ENCODE measurements around the gene SCN8A.

The SCN8A gene

DNA sequence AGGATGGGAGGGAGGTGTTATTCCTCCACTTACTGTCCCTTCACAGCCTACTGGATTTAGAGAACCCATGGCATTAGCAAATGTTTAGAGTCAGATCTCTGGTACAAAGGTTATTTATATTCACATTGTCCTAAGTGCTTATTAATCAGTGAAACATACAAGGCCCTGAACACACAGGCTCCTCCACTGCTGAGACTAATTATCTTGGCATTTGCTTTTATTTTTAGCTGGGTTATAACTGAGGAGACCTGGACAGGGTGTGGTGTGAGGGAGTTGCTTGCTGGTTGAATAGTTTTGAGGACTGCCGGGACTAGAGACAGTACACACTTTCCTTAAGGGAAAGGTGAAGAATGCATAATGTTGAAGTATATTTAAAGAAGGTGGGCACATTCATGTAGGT is 180.0 kb downstream of the SCN8A start:
- Histone ChIP-seq H3K9me2 (replicated peaks; ENCODE audit: insufficient read depth, low read length) (no peaks in the 10 kb centered on the region), H3K4me1 (ENCODE audit: low read length) (no peaks in the 10 kb centered on the region), H3K4me2 (ENCODE audit: low read depth, low read length) (no peak overlapping the region), H4K20me1 (ENCODE audit: insufficient read depth, low read length) (no peaks in the 10 kb centered on the region), H3K9me3 (replicated peaks; ENCODE audit: insufficient read depth, low read length) (no peaks in the 10 kb centered on the region), H3F3A (ENCODE audit: insufficient read depth, low read length) (no peaks in the 10 kb centered on the region), H3K79me2 (ENCODE audit: low read length) (no peaks in the 10 kb centered on the region), H3K4me3 (ENCODE audit: low read length) (no peak overlapping the region), H2AFZ (ENCODE audit: low read length) (no peak overlapping the region), H3K36me3 (replicated peaks; ENCODE audit: insufficient read depth, low read length) (no peaks in the 10 kb centered on the region), H3K27me3 (replicated peaks; ENCODE audit: insufficient read depth, low read length) (no peaks in the 10 kb centered on the region), H3K27ac (ENCODE audit: low read length) (no peak overlapping the region), H3K9ac (ENCODE audit: low read length) (no peak overlapping the region)
- DNase-seq, result no peak
- TF ChIP-seq EZH2 (optimal IDR thresholded peaks at IDR 0.05; ENCODE audit: low read depth, low read length), result no peak
- TF ChIP-seq EZH2phosphoT487 (IDR thresholded peaks at IDR 0.05; ENCODE audit: low read length), result no peak
- TF ChIP-seq, protein P1, sequence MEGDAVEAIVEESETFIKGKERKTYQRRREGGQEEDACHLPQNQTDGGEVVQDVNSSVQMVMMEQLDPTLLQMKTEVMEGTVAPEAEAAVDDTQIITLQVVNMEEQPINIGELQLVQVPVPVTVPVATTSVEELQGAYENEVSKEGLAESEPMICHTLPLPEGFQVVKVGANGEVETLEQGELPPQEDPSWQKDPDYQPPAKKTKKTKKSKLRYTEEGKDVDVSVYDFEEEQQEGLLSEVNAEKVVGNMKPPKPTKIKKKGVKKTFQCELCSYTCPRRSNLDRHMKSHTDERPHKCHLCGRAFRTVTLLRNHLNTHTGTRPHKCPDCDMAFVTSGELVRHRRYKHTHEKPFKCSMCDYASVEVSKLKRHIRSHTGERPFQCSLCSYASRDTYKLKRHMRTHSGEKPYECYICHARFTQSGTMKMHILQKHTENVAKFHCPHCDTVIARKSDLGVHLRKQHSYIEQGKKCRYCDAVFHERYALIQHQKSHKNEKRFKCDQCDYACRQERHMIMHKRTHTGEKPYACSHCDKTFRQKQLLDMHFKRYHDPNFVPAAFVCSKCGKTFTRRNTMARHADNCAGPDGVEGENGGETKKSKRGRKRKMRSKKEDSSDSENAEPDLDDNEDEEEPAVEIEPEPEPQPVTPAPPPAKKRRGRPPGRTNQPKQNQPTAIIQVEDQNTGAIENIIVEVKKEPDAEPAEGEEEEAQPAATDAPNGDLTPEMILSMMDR (IDR thresholded peaks at IDR 0.05; ENCODE audit: low read length), result no peak

DNA sequence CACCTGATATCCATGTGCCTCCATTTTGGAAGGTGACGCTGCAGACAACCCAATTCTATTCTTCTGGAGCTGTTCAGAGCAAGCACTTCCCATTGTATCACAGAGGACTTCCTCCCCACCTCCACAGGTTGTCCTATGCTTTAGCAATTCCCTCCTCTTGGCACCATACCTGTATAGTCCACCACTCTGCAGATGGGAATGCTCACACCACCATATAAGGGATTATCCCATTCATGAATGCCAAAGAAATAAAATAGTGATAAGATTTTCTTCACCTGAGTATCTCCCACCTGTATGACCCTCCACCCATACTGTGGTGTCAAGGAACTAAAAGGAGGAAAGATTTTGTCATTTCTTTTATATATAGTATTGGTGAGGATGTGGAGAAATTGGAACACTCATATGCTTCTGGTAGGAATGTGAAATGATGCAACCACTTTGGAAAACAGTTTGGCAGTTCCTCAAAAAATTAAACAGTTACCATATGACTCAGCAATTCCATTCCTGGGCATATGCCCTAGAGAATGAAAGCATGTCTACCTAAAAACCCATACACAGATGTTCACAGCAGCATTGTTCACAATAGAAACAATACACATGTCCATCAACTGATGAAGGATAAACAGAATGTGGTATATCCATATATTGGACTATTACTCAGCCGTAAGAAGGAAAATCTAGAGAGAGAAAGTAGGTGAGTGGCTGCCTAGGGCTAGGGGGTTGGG is 182.3 kb downstream of the SCN8A start:
- H3K4me1 ChIP-seq (ENCODE audit: low read length), result no peaks in the 10 kb centered on the region
- H3K36me3 ChIP-seq (replicated peaks; ENCODE audit: insufficient read depth, low read length), result no peaks in the 10 kb centered on the region
- H3K79me2 ChIP-seq (ENCODE audit: low read length), result no peaks in the 10 kb centered on the region
- H3K27me3 ChIP-seq (replicated peaks; ENCODE audit: insufficient read depth, low read length), result no peaks in the 10 kb centered on the region
- no peak overlapping the region for H3K27ac ChIP-seq (ENCODE audit: low read length)
- no peaks in the 10 kb centered on the region for H3F3A ChIP-seq (ENCODE audit: insufficient read depth, low read length)
- H3K9me2 ChIP-seq (replicated peaks; ENCODE audit: insufficient read depth, low read length), result no peaks in the 10 kb centered on the region
- no peak overlapping the region for H3K9ac ChIP-seq (ENCODE audit: low read length)
- no peak overlapping the region for H3K4me3 ChIP-seq (ENCODE audit: low read length)
- no peak overlapping the region for H2AFZ ChIP-seq (ENCODE audit: low read length)
- no peak overlapping the region for H3K4me2 ChIP-seq (ENCODE audit: low read depth, low read length)
- no peak for TF ChIP-seq EZH2 (optimal IDR thresholded peaks at IDR 0.05; ENCODE audit: low read depth, low read length)
- TF ChIP-seq EZH2phosphoT487 (IDR thresholded peaks at IDR 0.05; ENCODE audit: low read length), result no peak
- TF ChIP-seq, protein P1 (IDR thresholded peaks at IDR 0.05; ENCODE audit: low read length), result no peak
- no peak for DNase-seq
- H4K20me1 ChIP-seq (ENCODE audit: insufficient read depth, low read length), result no peaks in the 10 kb centered on the region
- no peaks in the 10 kb centered on the region for H3K9me3 ChIP-seq (replicated peaks; ENCODE audit: insufficient read depth, low read length)

DNA sequence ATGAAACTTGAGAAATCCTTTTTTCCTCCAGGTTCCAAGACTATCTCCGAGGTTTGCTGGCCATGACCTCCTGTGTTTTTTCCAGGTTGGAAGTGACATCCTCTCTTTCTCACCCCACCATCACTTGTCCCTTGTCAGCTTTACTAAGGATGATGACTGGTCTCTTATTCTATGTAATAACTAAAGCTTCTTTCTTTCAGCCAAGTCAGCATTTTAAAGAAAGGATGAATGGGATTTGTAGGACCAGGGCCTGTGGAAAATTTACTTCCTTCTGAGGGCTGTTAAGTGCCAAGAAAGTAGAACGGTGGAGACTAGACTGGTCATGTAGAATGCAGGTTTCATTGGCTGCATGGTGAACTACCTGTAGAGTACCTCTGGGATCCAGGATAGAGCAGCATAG is 183.9 kb downstream of the SCN8A start:
- no peaks in the 10 kb centered on the region for H4K20me1 ChIP-seq (ENCODE audit: insufficient read depth, low read length)
- no peak overlapping the region for H2AFZ ChIP-seq (ENCODE audit: low read length)
- H3K27me3 ChIP-seq (replicated peaks; ENCODE audit: insufficient read depth, low read length), result no peaks in the 10 kb centered on the region
- H3K9ac ChIP-seq (ENCODE audit: low read length), result no peak overlapping the region
- H3K4me1 ChIP-seq (ENCODE audit: low read length), result no peaks in the 10 kb centered on the region
- no peak overlapping the region for H3K4me2 ChIP-seq (ENCODE audit: low read depth, low read length)
- no peaks in the 10 kb centered on the region for H3K36me3 ChIP-seq (replicated peaks; ENCODE audit: insufficient read depth, low read length)
- H3K27ac ChIP-seq (ENCODE audit: low read length), result no peak overlapping the region
- no peak for DNase-seq
- H3K9me2 ChIP-seq (replicated peaks; ENCODE audit: insufficient read depth, low read length), result no peaks in the 10 kb centered on the region
- no peaks in the 10 kb centered on the region for H3F3A ChIP-seq (ENCODE audit: insufficient read depth, low read length)
- H3K79me2 ChIP-seq (ENCODE audit: low read length), result no peaks in the 10 kb centered on the region
- no peaks in the 10 kb centered on the region for H3K9me3 ChIP-seq (replicated peaks; ENCODE audit: insufficient read depth, low read length)
- H3K4me3 ChIP-seq (ENCODE audit: low read length), result no peak overlapping the region
- TF ChIP-seq EZH2 (optimal IDR thresholded peaks at IDR 0.05; ENCODE audit: low read depth, low read length) (no peak), EZH2phosphoT487 (IDR thresholded peaks at IDR 0.05; ENCODE audit: low read length) (no peak)
- TF ChIP-seq, protein P1 (IDR thresholded peaks at IDR 0.05; ENCODE audit: low read length), result no peak

Measured in MM.1S (cell line).